Stimulated activated CD8-positive, alpha-beta memory T cell treated with anti-CD3 and anti-CD28 coated beads, Interleukin-4, amount 100 ng/mL, for 4 hours (primary cell): ENCODE measurements around the gene GFRA4.
"Not testable (repeated sequence)": the region's sequence is repeated elsewhere in the genome, so short reads cannot be mapped to it uniquely, and the experiment has no call there.

Experiments used
- DNase-seq, 2 donors: peaks; one replicate each; pipeline ENCODE4 v3.0.0-alpha.2; 2020; ENCODE audit warnings: low read depth in 2 of 2, low spot score in 1 of 2

GFRA4 gene

GRCh38 chr20:3627476-3627875 is 35.7 kb downstream of the GFRA4 start:
- DNase-seq = no peak

- no peak for DNase-seq
Measured at GRCh38 chr20:3622406-3622805, 40.8 kb downstream of the GFRA4 start.

- DNase-seq = no peak
Measured at GRCh38 chr20:3621111-3621510, 42.1 kb downstream of the GFRA4 start.

GRCh38 chr20:3616250-3616649 is 46.9 kb downstream of the GFRA4 start:
- no peak for DNase-seq

GRCh38 chr20:3615171-3615840 is 47.9 kb downstream of the GFRA4 start:
- not testable (repeated sequence) for DNase-seq

GRCh38 chr20:3614466-3614865 is 48.7 kb downstream of the GFRA4 start:
- DNase-seq = no peak

- no peak for DNase-seq
Measured at GRCh38 chr20:3613821-3614440, 49.3 kb downstream of the GFRA4 start.

GRCh38 chr20:3612795-3613572 is 50.2 kb downstream of the GFRA4 start:
- no peak for DNase-seq

- no peak for DNase-seq
Measured at GRCh38 chr20:3611901-3612300, 51.3 kb downstream of the GFRA4 start.
